NCI-H774 (cell line): ENCODE measurements around the gene TEP1.
"Not testable (repeated sequence)": the region's sequence is repeated elsewhere in the genome, so short reads cannot be mapped to it uniquely, and the experiment has no call there.

Experiments used
- DNase-seq: peaks from one replicate; lab custom pipeline; 2025; lab: John Stamatoyannopoulos, UW

TEP1 gene

DNA sequence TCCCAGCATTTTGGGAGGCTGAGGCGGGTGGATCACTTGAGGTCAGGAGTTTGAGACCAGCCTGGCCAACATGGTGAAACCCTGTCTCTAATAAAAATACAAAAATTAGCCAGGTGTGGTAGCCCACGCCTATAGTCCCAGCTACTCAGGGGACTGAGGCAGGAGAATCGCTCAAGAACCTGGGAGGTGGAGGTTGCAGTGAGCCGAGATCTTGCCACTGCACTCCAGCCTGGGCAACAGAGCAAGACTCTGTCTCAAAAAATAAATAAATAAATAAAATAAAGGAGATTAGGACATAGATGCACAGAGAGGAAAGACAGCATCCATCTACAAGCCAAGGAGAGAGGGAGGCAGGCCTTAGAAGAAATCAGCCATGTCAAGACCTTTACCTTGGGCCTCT, 72.3 kb downstream of the TEP1 start:
- DNase-seq, result not testable (repeated sequence)

DNA sequence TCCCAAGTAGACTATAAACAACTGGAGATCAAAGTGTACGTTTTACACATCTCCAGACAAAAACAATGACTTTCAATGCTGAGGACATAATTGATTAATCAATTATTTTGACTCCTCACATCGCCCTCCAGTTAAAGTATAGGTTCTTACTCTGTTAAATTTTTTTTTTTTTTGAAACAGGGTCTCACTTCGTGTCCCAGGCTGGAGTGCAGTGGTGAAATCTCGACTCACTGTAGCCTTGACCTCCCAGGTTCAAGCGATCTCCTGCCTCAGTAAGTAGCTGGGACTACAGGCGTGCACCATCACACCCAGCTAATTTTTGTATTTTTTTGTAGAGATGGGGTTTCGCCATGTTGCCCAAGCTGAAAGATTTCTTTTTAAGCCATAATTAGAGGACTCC, 79.3 kb downstream of the TEP1 start:
- no peak for DNase-seq

DNA sequence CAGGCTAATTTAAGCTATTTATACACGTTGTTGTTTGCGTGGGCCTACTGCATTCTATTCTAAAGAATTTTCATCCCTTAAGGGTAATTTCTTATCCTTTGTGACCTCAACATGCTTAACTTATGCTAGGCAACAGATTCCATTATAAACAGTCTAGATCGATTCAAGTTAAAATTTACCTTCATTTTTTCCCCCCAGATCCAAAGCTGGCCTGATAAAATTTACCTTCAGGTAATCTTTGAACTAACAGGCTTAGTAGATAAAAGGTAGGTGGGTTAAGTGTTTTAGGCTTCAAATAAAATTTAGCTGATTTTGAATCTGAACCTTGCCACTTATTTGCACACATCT, 79.8 kb downstream of the TEP1 start:
- DNase-seq, result no peak

DNA sequence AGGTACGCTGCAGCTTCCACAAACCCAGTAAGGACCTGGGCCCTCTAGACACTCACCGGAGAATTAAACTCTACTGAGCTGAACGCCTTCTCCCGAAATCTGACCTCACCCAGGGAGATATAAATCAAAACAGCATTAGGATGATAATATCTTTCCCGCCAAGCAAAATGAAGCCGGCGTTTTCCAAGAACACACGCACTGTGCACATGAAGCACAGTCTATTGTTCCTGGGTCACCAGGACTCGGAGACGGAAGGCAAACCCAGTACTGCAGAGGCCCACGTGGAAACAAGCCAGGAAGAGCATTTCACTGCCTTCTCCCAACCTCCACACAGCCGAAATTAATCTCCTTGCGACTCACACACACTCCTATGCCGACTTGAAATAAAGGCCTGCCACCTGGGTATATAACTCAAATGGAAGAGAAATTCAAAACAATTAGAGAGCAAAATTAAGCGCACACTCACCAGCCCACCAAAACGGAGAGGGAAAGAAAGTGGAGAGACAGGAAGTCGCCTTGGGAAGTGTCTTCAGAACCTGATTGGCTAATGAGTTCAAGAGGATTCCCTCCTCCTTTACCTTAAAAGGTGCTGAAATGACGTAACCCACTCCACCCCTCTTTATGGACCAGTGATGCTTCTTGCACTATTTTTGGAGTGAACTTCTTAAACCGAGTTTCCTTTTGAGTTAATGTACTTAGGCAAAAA, 80.4 kb downstream of the TEP1 start, which contains the start of gene CCNB1IP1:
Gene CCNB1IP1 (minus strand): TSS at position 492 of the 706 bp plus-strand sequence. CDS start 16,756 bp downstream, outside the sequence.
- DNase-seq, result peak; percentile 85

DNA sequence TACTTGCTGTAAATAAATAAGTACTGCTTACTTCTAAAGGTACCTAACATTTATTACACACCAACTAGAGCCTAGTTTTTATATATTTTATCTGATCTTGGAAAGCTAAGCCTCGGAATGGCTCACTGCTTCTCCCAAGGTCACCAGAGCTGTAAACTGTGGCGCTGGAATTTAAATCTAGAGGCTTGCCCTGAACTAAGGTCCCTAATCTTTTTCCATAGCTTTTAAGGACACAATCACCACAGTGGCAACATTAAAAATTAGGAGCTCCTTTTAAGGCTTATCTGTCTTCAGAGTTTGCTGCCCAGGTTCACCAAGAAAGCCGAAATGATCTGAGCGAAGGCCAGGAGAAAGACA, 80.9 kb downstream of the TEP1 start:
- no peak for DNase-seq

GRCh38 chr14:20331053-20331613, 82.2 kb downstream of the TEP1 start:
- DNase-seq, result no peak

DNA sequence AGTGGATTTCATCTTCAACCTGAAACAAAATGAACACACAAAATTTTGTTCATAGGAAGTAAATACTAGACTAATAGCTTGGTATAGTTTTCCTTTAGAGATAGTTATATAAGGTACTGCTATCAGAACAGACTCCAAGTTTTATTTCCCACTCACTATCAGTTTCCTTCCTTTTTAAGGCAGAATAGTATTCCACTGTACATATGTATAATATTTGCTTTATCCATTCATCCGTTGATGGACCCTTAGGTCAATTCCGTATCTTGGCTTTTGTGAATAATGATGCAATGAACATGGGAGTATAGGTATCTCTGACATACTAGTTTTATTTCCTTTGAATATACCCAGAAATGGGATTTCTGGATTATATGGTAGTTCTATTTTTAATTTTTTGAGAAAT, 83.9 kb downstream of the TEP1 start:
- no peak for DNase-seq

DNA sequence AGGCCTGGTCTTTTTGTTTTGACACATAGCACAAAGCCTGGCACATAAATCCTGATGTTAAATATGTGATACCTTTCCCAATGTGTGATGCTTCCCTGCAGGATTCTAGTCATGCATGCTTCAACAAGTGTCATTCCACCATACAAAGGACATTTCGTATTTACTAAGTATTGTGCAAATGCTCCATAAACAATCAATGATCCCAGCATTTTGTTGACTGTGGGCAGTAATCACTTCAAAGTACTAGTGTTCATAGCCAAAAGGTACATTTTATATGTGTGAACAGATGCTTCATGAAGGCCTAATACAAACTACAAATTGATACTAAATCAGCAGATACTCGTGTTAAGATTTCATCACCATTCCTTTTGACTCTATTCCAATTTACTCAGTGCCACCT, 84.6 kb downstream of the TEP1 start:
- DNase-seq, result no peak

DNA sequence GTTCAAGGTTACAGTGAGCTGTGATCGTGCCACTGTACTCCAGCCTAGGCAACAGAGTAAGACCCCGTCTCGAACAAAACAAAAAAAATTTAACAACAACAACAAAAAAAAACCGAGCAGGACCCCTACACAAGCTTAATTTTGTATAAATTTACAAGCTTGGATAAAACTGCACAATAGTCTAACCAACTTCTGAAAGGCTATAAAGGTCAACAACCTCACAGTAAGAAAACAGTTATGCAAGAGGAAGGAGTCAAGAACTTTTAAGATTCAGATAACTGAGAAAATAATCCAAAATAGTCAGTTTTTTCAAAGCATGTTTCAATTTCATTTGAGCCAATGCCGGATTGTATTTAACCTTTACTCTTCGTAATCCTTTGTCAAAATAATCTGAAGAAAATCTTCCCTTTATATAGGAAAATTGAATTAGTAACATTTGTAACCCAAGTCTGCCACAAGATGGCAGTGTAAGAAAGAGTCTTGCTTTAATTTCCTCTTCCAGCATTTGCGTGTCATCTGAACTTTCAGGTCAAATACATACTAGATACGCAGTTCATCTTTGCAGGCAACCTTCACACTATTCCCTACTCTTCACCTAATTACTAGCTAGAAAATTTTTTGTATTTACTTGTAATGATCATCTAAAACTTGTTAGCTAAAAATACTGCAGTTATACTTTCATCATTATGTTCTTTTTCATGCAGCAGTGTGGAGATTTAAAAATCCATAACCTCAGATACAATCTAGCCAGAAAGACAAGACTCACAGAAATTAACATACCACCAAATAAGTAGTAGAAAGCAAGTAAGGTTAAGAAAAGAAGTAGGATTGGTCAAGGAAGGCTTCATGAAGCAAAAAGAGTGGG, 86.1 kb downstream of the TEP1 start:
- peak; percentile 58 for DNase-seq

- DNase-seq, result no peak
Observed at GRCh38 chr14:20317720-20318119, 95.6 kb downstream of the TEP1 start.
